HepG2 (cell line): ENCODE data around the gene ZNF416. TPM values are rescaled to one million over a fixed set of nuclear protein-coding genes. Genes with fewer than 3 reads are reported as not detected.

ENCODE experiments used
- HMGXB4 ChIP-seq, 2 experiments: sonication (generic) in 1 of 2; formaldehyde crosslinking in 1 of 2; IDR thresholded peaks; 2 replicates each; pipeline versions ENCODE4 v1.4.0 to v1.6.1; 2018 to 2020; ENCODE audit warnings: missing genetic modification reagents in 2 of 2, borderline replicate concordance in 1 of 2, low read depth in 1 of 2, mild to moderate bottlenecking in 1 of 2, missing biosample characterization in 1 of 2
- KDM5A ChIP-seq: fragments of 200-600 bp; sonication (generic); IDR thresholded peaks from 2 replicates; pipeline ENCODE4 v1.7.0; 2018; ENCODE audit warnings: antibody characterized with exemption, mild to moderate bottlenecking, low read length, borderline replicate concordance
- MED1 ChIP-seq: sonication (generic); formaldehyde crosslinking; IDR thresholded peaks from 2 replicates; pipeline ENCODE4 v1.4.0; 2020; ENCODE audit warnings: missing genetic modification reagents
- PBX3 ChIP-seq: sonication (generic); formaldehyde crosslinking; IDR thresholded peaks from 2 replicates; pipeline ENCODE4 v1.8.1; 2023; ENCODE audit warnings: missing genetic modification reagents, inconsistent platforms, borderline replicate concordance
- RAD21 ChIP-seq: fragments of 450-650 bp; formaldehyde crosslinking; IDR thresholded peaks from 2 replicates; pipeline ENCODE4 v1.5.0; 2020; ENCODE audit warnings: mild to moderate bottlenecking
- TBX2 ChIP-seq: sonication (generic); formaldehyde crosslinking; IDR thresholded peaks from 2 replicates; pipeline ENCODE4 v1.5.0; 2020; ENCODE audit warnings: missing genetic modification reagents, mild to moderate bottlenecking, borderline replicate concordance
- ZFX ChIP-seq: sonication (generic); formaldehyde crosslinking; IDR thresholded peaks from 2 replicates; pipeline ENCODE4 v1.4.0; 2020; ENCODE audit warnings: mild to moderate bottlenecking, low read depth, missing genetic modification reagents, moderate library complexity
- ZHX2 ChIP-seq, 2 experiments: sonication (generic) in 1 of 2; formaldehyde crosslinking in 1 of 2; IDR thresholded peaks; 2 replicates each; pipeline versions ENCODE4 v1.6.1 to v1.9.0; 2014 to 2022; ENCODE audit warnings: antibody characterized with exemption in 1 of 2, borderline replicate concordance in 1 of 2, inconsistent platforms in 1 of 2, low read depth in 1 of 2, missing genetic modification reagents in 1 of 2
- ZNF382 ChIP-seq: sonication (generic); formaldehyde crosslinking; IDR thresholded peaks from 2 replicates; pipeline ENCODE4 v1.5.0; 2020; ENCODE audit warnings: missing genetic modification reagents, mild to moderate bottlenecking, borderline replicate concordance
- ZNF460 ChIP-seq: sonication (generic); formaldehyde crosslinking; IDR thresholded peaks from 2 replicates; pipeline ENCODE4 v1.5.1; 2020; ENCODE audit warnings: missing genetic modification reagents, mild to moderate bottlenecking, borderline replicate concordance
- ZNF556 ChIP-seq: sonication (generic); formaldehyde crosslinking; IDR thresholded peaks from 2 replicates; pipeline ENCODE4 v1.4.0; 2020; ENCODE audit warnings: mild to moderate bottlenecking, missing genetic modification reagents, borderline replicate concordance
- ZNF691 ChIP-seq: sonication (generic); formaldehyde crosslinking; IDR thresholded peaks from 2 replicates; pipeline ENCODE4 v1.4.0; 2020; ENCODE audit warnings: missing genetic modification reagents, low read depth, mild to moderate bottlenecking, borderline replicate concordance
- ZNF713 ChIP-seq: sonication (generic); formaldehyde crosslinking; IDR thresholded peaks from 2 replicates; pipeline ENCODE4 v1.4.0; 2020; ENCODE audit warnings: mild to moderate bottlenecking, missing genetic modification reagents
- ZNF800 ChIP-seq: sonication (generic); formaldehyde crosslinking; IDR thresholded peaks from 2 replicates; pipeline ENCODE4 v1.4.0; 2020; ENCODE audit warnings: missing genetic modification reagents
- polyA plus RNA-seq, 8 experiments: library from polyadenylated mRNA; depleted of rRNA in 3 of 8; stranded (reverse) in 7 of 8; unstranded in 1 of 8; fragments of >200 nt; fragmentation: Illumina TruSeq in 4 of 8; extraction: Trizol in 4 of 8; gene quantifications; 2 replicates each; pipeline versions ENCODE4 v1.2.1 to v1.2.3, GENCODE V29; 2011 to 2016; ENCODE audit warnings: low read depth in 4 of 8, missing spikeins in 1 of 8, mixed read lengths in 1 of 8; ENCODE audit not compliant: insufficient read depth in 1 of 8
- total RNA-seq, 5 experiments: library from RNA; depleted of rRNA; stranded (reverse); fragments of >200 nt; fragmentation: Illumina TruSeq; extraction: Trizol; gene quantifications; 2 replicates each; pipeline ENCODE4 v1.2.3, GENCODE V29; 2016; ENCODE audit warnings: low read depth in 1 of 5

The ZNF416 gene
- total and polyA plus RNA-seq, 2 of the 13 experiments (the other 11 are each of a cell fraction or from before 2014, with no cell fraction given): 1.5 to 5.3 TPM

GRCh38 chr19:57578487-57579205 is at the start of gene ZNF416 (continued):
- TF ChIP-seq HMGXB4 (CRISPR knock-in tag; IDR thresholded peaks at IDR 0.05; ENCODE audit: borderline replicate concordance in 1 of 2, low read depth in 1 of 2): peak; percentile 68 to 84; a peak in 3 of 4 replicates
- TF ChIP-seq ZNF713 (CRISPR knock-in tag): no peak
- no peak for TF ChIP-seq ZNF460 (CRISPR knock-in tag)
- no peak for TF ChIP-seq ZNF382 (CRISPR knock-in tag)
- peak; percentile 32; the same call in 1 of the 2 replicates for TF ChIP-seq TBX2 (CRISPR knock-in tag)
- TF ChIP-seq ZFX (CRISPR knock-in tag): peak; percentile 81
- TF ChIP-seq RAD21 (CRISPR knock-in tag): 0 out of 2 replicates have a peak, but pooled peaks have one; percentile 16
- TF ChIP-seq ZNF691 (CRISPR knock-in tag): peak; percentile 38; the same call in 1 of the 2 replicates
- 0 out of 2 replicates have a peak, but pooled peaks have one; percentile 8 for TF ChIP-seq ZHX2 (IDR thresholded peaks at IDR 0.05; ENCODE audit: low read depth)
- TF ChIP-seq ZHX2 (CRISPR knock-in tag; IDR thresholded peaks at IDR 0.05; ENCODE audit: borderline replicate concordance): no peak
- peak; percentile 92 for TF ChIP-seq KDM5A
- 0 out of 2 replicates have a peak, but pooled peaks have one; percentile 50 for TF ChIP-seq ZNF800 (CRISPR knock-in tag)
- TF ChIP-seq PBX3 (CRISPR knock-in tag): peak; percentile 63; the same call in 1 of the 2 replicates
- TF ChIP-seq ZNF556 (CRISPR knock-in tag): peak; percentile 27; the same call in 1 of the 2 replicates
- TF ChIP-seq MED1: peak; percentile 58
